ENCODE results near the gene GATAD2A. TPM values are rescaled to one million over a fixed set of nuclear protein-coding genes. Genes with fewer than 3 reads are reported as not detected.
A peak's percentile ranks its signal among the peaks of the same experiment; 100 is the strongest.

GATAD2A gene
- total and polyA plus RNA-seq, 9 of the 15 experiments (the other 6 are each of a cell fraction or from before 2014, with no cell fraction given), result 2.4 to 226 (median 44.2) TPM

DNA sequence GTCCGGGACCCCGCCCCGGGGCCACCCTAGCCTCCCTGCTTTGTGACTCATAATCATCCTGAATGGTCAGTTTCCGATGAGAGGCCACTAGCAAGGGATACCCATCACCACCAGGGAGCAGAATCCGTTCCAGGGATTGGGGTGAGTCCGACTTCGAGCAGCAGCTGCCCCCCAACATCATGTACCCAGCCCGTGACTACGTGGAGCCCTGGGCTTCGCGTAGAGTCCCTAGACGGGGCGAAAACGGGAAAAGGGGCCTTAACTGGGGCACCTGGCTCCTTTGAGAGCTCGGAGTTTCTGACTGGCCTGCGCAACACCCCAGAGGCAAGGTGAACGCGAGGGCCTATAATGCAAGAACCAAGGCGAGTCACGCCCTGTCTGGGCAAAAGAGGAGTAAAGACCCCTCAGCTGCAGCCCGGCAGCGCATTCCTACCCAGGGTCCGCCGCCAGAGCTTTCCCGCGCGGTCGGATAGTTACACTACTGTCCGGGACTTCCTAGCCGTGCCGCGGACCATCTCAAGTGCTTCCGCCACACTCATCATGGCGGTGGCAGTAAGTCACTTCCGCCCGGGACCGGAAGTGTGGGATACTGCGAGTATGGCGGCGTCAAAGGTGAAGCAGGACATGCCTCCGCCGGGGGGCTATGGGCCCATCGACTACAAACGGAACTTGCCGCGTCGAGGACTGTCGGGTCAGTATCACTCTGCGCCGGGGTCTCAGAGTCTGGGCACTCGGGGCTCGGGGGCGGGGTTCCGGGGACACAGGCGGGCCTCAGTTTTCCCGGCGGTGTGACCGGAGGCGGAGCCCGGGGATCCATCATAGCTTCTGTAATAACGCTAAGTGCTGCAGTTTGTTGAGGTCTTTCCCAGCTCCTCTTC is 110.4 kb downstream of the GATAD2A start, which contains the start of gene NDUFA13:
NDUFA13 (plus strand) TSS at position 584 of the 878 bp plus-strand sequence; CDS start at position 598, 14 bp downstream.
- DNase-seq (ENCODE audit: extremely low read depth in 1 of 4, low spot score in 3 of 4) (peak; percentile 89 to 96 (median 94)), ATAC-seq (peak; percentile 94), FAIRE-seq (peak; percentile 93)
- ChIA-PET CTCF (ENCODE audit: low intra/inter-chr PET ratio) (interaction anchor here (0.7 kb wide), 1 partner anchor 127 kb away, joined by 3 read pairs; no protein-coding TSS in a partner anchor), POLR2A (interaction anchor here (0.7 to 1.5 kb wide), 6 partner anchors 9 to 365 kb away, joined by 3 to 8 read pairs (median 4); no protein-coding TSS in a partner anchor)
- H3K36me3 ChIP-seq (ENCODE audit: control insufficient read depth, insufficient read depth, low read length), result peaks cover 24% of the 10 kb centered on the region
- H3K27ac ChIP-seq (ENCODE audit: extremely low read depth, low read depth, low read length), result peak within 1 kb of the TSS; percentile 86
- no peaks in the 10 kb centered on the region for H3K9me1 ChIP-seq (ENCODE audit: control insufficient read depth, insufficient read depth, low read length)
- intact Hi-C loops (cut with micrococcal nuclease), result no loop called here
- peak within 1 kb of the TSS; percentile 97 for H3K4me2 ChIP-seq (ENCODE audit: insufficient read depth, low read length)
- H3K9me3 ChIP-seq (replicated peaks; ENCODE audit: control insufficient read depth, insufficient read depth, low read depth, low read length), result no peaks in the 10 kb centered on the region; the same call in none of the 2 replicates
- H3K4me3 ChIP-seq, result peak within 1 kb of the TSS; percentile 90
- peaks cover 4 to 31% of the 10 kb centered on the region in 2 experiments; a peak in 4 of 5 replicates for H3K4me1 ChIP-seq (replicated peaks in 1 of 2; ENCODE audit: control insufficient read depth in 2 of 2, insufficient read depth in 2 of 2, low read length in 2 of 2)
- in situ Hi-C loops (cut with MboI), result no loop called here
- H3K27me3 ChIP-seq (ENCODE audit: control insufficient read depth in 2 of 2, insufficient read depth in 2 of 2, low read length in 2 of 2), result no peaks in the 10 kb centered on the region
- peaks cover 52% of the 10 kb centered on the region for H3K79me2 ChIP-seq (ENCODE audit: control insufficient read depth, insufficient read depth, low read length)
- TSS peak; percentile 94 for BruUV-seq (replicated peaks)
- H4K20me1 ChIP-seq (replicated peaks; ENCODE audit: control insufficient read depth, insufficient read depth, low read length), result peaks cover 3% of the 10 kb centered on the region; the same call in 1 of the 2 replicates
- H3K9ac ChIP-seq (ENCODE audit: insufficient read depth in 1 of 2, low read depth in 2 of 2, low read length in 2 of 2), result peak within 1 kb of the TSS; percentile 84 to 88
- WGBS (ENCODE audit: insufficient coverage, low coverage, missing lambda C conversion rate), result 2% methylated on average over 58 of the region's 61 CpGs
- H2AFZ ChIP-seq (ENCODE audit: low read depth, low read length), result peak within 1 kb of the TSS; percentile 95
- TF ChIP-seq ZBTB8A (IDR thresholded peaks at IDR 0.05; ENCODE audit: partially characterized antibody) (no peak), CBX1 (IDR thresholded peaks at IDR 0.05; ENCODE audit: low read depth) (peak; percentile 69; the same call in 1 of the 2 replicates), MEF2D (tag; conservative IDR thresholded peaks at IDR 0.05; ENCODE audit: low read depth) (no peak), RBM25 (IDR thresholded peaks at IDR 0.05; ENCODE audit: low read depth, low read length, severe bottlenecking) (no peak), TCF7L2 (IDR thresholded peaks at IDR 0.05; ENCODE audit: low read depth, low read length) (no peak), STAG1 (CRISPR knock-in tag; IDR thresholded peaks at IDR 0.05; ENCODE audit: borderline replicate concordance) (no peak), CBX2 (IDR thresholded peaks at IDR 0.05; ENCODE audit: insufficient read depth, low read length, poor library complexity, severe bottlenecking) (no peak), TEAD2 (tag; IDR thresholded peaks at IDR 0.05) (no peak), KDM5B (IDR thresholded peaks at IDR 0.05; ENCODE audit: insufficient replicate concordance, low read depth, low read length) (peak; percentile 80), HNRNPL (IDR thresholded peaks at IDR 0.05; ENCODE audit: low read depth, low read length) (no peak), ADNP (tag; IDR thresholded peaks at IDR 0.05) (no peak)
- TF ChIP-seq, protein P1, sequence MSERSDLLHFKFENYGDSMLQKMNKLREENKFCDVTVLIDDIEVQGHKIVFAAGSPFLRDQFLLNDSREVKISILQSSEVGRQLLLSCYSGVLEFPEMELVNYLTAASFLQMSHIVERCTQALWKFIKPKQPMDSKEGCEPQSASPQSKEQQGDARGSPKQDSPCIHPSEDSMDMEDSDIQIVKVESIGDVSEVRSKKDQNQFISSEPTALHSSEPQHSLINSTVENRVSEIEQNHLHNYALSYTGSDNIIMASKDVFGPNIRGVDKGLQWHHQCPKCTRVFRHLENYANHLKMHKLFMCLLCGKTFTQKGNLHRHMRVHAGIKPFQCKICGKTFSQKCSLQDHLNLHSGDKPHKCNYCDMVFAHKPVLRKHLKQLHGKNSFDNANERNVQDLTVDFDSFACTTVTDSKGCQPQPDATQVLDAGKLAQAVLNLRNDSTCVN (CRISPR knock-in tag; IDR thresholded peaks at IDR 0.05), result no peak
- TF ChIP-seq, protein P2, sequence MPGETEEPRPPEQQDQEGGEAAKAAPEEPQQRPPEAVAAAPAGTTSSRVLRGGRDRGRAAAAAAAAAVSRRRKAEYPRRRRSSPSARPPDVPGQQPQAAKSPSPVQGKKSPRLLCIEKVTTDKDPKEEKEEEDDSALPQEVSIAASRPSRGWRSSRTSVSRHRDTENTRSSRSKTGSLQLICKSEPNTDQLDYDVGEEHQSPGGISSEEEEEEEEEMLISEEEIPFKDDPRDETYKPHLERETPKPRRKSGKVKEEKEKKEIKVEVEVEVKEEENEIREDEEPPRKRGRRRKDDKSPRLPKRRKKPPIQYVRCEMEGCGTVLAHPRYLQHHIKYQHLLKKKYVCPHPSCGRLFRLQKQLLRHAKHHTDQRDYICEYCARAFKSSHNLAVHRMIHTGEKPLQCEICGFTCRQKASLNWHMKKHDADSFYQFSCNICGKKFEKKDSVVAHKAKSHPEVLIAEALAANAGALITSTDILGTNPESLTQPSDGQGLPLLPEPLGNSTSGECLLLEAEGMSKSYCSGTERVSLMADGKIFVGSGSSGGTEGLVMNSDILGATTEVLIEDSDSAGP (CRISPR knock-in tag; IDR thresholded peaks at IDR 0.05), result no peak
